Measurements from ENCODE around the gene LCAT.

The LCAT gene

GRCh38 chr16:67936124-67936879 is 7.6 kb downstream of the LCAT start, which contains the start of gene PSMB10:
PSMB10 (minus strand) TSS chr16:67936850; CDS start chr16:67936749, 101 bp downstream.
- no peaks in the 10 kb centered on the region for H3K27me3 ChIP-seq (ENCODE audit: insufficient read depth, poor library complexity, severe bottlenecking)
- peak within 1 kb of the TSS; percentile 94 for H3K27ac ChIP-seq (replicated peaks)
- H3K4me3 ChIP-seq (replicated peaks; ENCODE audit: insufficient read depth, low read length) = peak within 1 kb of the TSS; percentile 94
- TF ChIP-seq SPI1 (IDR thresholded peaks at IDR 0.05; ENCODE audit: borderline replicate concordance, low read depth) (no peak), REST (IDR thresholded peaks at IDR 0.05; ENCODE audit: insufficient replicate concordance, low read depth) (no peak), GABPA (IDR thresholded peaks at IDR 0.05; ENCODE audit: low read depth) (no peak), POLR2AphosphoS5 (IDR thresholded peaks at IDR 0.05; ENCODE audit: low read depth) (peak; percentile 65; the same call in 1 of the 2 replicates), CTCF (IDR thresholded peaks at IDR 0.05; ENCODE audit: insufficient read depth, low read length) (no peak)
- DNase-seq (ENCODE audit: low read depth in 1 of 2, low spot score in 1 of 2) = peak; percentile 63 to 67

- Histone ChIP-seq H3K4me3 (replicated peaks; ENCODE audit: insufficient read depth, low read length) (peak overlapping the region; percentile 94), H3K27me3 (ENCODE audit: insufficient read depth, poor library complexity, severe bottlenecking) (no peaks in the 10 kb centered on the region), H3K27ac (replicated peaks) (peak overlapping the region; percentile 94)
- TF ChIP-seq CTCF (IDR thresholded peaks at IDR 0.05; ENCODE audit: insufficient read depth, low read length) (no peak), GABPA (IDR thresholded peaks at IDR 0.05; ENCODE audit: low read depth) (peak; percentile 79), SPI1 (IDR thresholded peaks at IDR 0.05; ENCODE audit: borderline replicate concordance, low read depth) (no peak), POLR2AphosphoS5 (IDR thresholded peaks at IDR 0.05; ENCODE audit: low read depth) (peak; percentile 87), REST (IDR thresholded peaks at IDR 0.05; ENCODE audit: insufficient replicate concordance, low read depth) (no peak)
- peak; percentile 98 for DNase-seq (ENCODE audit: low read depth in 1 of 2, low spot score in 1 of 2)
Observed at GRCh38 chr16:67935402-67936123, 8.4 kb downstream of the LCAT start.

GRCh38 chr16:67935101-67935401 is 8.9 kb downstream of the LCAT start:
- Histone ChIP-seq H3K4me3 (replicated peaks; ENCODE audit: insufficient read depth, low read length) (peak overlapping the region; percentile 94), H3K27me3 (ENCODE audit: insufficient read depth, poor library complexity, severe bottlenecking) (no peaks in the 10 kb centered on the region), H3K27ac (replicated peaks) (peak overlapping the region; percentile 94)
- no peak for DNase-seq (ENCODE audit: low read depth in 1 of 2, low spot score in 1 of 2)
- TF ChIP-seq GABPA (IDR thresholded peaks at IDR 0.05; ENCODE audit: low read depth) (no peak), POLR2AphosphoS5 (IDR thresholded peaks at IDR 0.05; ENCODE audit: low read depth) (peak; percentile 23; the same call in 1 of the 2 replicates)
